Subcutaneous adipose tissue (tissue), 4 donors: ENCODE measurements around the gene MYO3B. TPM values are rescaled to one million over a fixed set of nuclear protein-coding genes. Genes with fewer than 3 reads are reported as not detected.

ENCODE experiments used
- CTCF ChIP-seq: fragments of 450-650 bp; IDR thresholded peaks from one replicate; pipeline ENCODE4 v1.5.1; 2016; ENCODE audit warnings: low read depth, mild to moderate bottlenecking, control low read depth, antibody characterized with exemption, moderate library complexity
- total RNA-seq, 4 donors: library from RNA; depleted of rRNA; stranded (reverse); fragments of >200 nt; gene quantifications; one replicate each; pipeline ENCODE4 v1.1.0, GENCODE V29; 2016

Gene MYO3B
- total RNA-seq, 4 donors from 2014 or later, result 0.17 TPM; not detected in 3

- TF ChIP-seq CTCF, result no peak
These were observed 113.5 kb downstream of the MYO3B start for GRCh38 chr2:170291474-170291873.

- no peak for TF ChIP-seq CTCF
These were observed 114.5 kb downstream of the MYO3B start for GRCh38 chr2:170292415-170292814.

- no peak for TF ChIP-seq CTCF
These were observed 119.5 kb downstream of the MYO3B start for GRCh38 chr2:170297496-170297895.

- no peak for TF ChIP-seq CTCF
These were observed 120.2 kb downstream of the MYO3B start for GRCh38 chr2:170298115-170298514.

- no peak for TF ChIP-seq CTCF
These were observed 121.0 kb downstream of the MYO3B start for GRCh38 chr2:170298861-170299429.

- no peak for TF ChIP-seq CTCF
These were observed 123.0 kb downstream of the MYO3B start for GRCh38 chr2:170300993-170301392.

GRCh38 chr2:170301626-170302025 lies 123.7 kb downstream of the MYO3B start:
- TF ChIP-seq CTCF, result no peak
